ENCODE results near the gene SPDYE2.
A peak's percentile ranks its signal among the peaks of the same experiment; 100 is the strongest.
"Not testable (repeated sequence)": the region's sequence is repeated elsewhere in the genome, so short reads cannot be mapped to it uniquely, and the experiment has no call there.

SPDYE2 gene

DNA sequence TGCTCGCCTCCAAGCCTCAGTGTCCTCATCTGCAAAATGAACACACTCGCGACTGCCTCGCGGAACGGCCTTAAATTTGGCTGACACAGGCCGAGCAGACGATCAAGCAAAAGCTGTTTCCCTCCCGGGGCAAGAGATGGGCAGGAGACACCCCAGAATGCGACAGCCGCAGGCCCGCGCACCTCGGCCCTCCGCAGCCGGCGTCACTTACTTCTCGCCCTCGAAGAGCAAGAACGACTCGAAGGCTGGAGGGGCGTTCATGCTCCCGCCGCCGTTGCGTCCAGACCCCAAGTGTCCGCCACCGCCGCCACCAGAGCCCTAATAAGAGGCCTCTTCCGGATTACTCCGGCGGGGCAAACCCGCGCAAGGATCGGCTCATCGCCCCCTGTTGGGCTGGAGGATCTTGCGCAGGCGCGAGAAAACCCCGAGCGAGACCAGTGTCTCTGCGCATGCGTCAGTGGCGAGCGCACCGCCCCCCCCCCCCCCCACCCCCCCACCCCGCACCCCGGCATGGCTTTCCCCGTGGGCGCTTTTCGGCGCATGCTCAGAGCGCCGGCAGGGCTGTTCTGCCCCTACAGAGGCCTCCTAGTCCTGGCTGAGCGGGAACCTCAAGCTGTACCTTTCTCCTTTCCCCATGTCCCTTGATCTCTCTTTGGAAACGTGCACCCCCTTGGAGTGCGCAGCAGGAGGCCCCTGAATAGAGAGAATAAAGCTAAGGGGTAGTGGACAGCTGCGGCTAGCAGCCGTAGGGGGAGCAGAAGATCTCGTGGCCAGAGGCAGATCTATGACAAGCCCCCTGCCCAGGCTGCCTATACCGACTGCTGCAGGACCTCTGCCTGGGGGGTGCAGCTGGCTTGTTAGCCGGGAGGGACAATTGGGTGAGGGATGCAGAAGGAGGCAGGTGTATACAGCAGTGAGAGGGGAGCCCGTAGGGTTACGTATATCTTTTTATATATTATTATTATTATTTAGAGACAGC is 21.5 kb downstream of the SPDYE2 start, which contains the start of gene POLR2J3:
Gene POLR2J3, minus strand, starts transcription at position 323 of the 979 bp plus-strand sequence. Its CDS starts 62 bp downstream, at position 261.
- DNase-seq: peak; percentile 100
- H3K27ac Mint-ChIP-seq: peak within 1 kb of the TSS; percentile 77
- H3K27me3 Mint-ChIP-seq; H3K36me3 Mint-ChIP-seq (ENCODE audit: low read depth); H3K4me1 Mint-ChIP-seq; H3K9me3 Mint-ChIP-seq: not testable (repeated sequence)
- ATAC-seq: peak; percentile 96
- peak within 1 kb of the TSS; percentile 83 for H3K4me3 Mint-ChIP-seq

DNA sequence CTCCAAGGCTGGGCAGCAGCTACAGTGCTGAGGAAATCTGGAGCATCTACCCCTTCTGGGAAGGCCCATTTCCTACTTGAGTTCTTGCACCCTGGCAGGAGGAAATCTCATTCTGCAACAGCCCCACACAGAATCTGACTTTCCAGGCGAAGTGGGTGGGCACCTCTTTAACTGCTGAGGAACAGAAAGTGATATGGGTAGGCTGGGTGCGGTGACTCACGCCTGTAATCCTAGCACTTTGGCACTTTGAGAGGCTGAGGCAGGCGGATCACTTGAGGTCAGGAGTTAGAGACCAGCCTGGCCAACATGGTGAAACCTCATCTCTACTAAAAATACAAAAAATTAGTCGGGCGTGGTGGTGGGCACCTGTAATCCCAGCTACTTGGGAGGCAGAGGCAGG is 23.6 kb downstream of the SPDYE2 start:
- not testable (repeated sequence) for H3K27me3 Mint-ChIP-seq; H3K9me3 Mint-ChIP-seq; ATAC-seq; DNase-seq; H3K27ac Mint-ChIP-seq; H3K4me1 Mint-ChIP-seq; H3K4me3 Mint-ChIP-seq; H3K36me3 Mint-ChIP-seq (ENCODE audit: low read depth)

DNA sequence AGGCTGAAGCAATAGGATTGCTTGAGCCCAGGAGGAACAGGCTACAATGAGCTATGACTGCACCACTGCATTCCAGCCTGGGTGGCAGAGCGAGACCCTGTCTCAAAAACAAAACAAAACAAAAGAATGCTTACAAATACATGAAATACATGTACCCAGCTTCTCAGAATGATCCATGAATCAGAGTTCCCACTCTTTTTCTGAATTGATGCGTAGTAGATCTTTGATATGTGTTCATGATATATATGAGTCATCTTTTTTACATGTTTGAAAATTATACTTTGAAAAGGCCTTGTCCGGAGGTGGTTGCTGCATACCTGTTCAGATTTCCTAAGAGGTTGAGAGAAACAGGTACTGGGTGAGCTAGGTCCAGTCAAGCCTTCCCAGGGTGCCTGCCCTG is 25.3 kb downstream of the SPDYE2 start:
- not testable (repeated sequence) for H3K27ac Mint-ChIP-seq; DNase-seq; H3K4me3 Mint-ChIP-seq; H3K27me3 Mint-ChIP-seq; H3K36me3 Mint-ChIP-seq (ENCODE audit: low read depth); H3K9me3 Mint-ChIP-seq; H3K4me1 Mint-ChIP-seq; ATAC-seq

DNA sequence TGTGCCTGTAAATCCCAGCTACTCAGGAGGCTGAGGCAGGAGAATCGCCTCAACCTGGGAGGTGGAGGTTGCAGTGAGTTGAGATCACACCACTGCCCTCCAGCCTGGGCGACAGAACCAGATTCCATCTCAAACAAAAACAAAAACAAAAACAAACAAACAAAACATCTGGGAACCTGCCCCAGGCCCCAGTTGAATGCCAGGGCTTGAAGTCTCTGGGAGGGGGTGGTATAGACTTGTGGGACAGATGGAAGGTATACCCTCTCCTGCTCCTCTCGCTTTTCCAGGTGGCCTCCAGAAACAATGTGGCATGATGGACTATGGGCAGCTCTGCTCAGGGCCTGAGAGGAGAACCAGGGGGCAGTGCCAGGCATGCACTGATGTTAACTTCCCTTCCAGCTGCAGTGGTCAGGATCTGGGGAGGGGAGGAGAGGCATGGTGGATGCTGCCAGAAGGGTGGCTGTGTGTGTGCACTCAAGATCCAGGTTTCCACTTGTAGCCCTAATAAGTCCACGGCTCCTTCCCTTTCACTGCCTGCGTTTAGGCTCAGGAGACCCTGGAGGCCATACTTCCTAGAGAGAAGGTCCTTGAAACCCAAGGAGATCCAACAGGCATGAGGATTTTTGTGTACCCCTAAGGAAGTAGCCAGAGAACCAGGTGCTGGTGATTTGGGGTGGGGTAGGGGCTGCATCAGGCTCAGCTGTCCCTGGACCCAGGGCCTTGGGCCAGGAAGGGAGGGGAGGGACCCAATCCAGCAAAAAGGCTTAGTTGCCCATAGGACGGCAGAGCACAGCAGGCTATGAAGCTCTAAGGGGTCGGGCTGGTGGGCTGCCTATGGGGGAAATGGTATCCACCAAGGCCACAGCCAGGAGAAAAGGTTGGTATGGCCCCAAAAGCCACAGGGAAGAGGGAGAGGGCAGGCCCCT is 26.6 kb downstream of the SPDYE2 start:
- not testable (repeated sequence) for H3K27ac Mint-ChIP-seq, H3K4me1 Mint-ChIP-seq

DNA sequence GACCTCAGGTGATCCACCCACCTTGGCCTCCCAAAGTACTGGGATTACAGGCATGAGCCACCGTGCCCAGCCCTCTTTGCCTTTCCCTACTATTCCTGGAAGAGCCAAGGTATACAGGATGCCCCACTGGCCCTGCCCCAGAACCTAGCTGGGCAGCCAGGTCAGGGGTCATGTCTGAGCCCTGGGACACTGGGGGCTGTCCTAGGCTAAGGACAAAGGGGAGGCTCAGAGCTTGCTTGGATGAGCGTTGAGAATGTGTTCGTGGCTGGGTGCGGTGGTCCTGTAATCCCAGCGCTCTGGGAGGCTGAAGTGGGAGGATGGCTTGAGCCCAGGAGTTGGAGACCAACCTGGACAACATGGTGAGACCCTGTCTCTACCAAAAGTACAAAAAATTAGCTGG is 27.5 kb downstream of the SPDYE2 start:
- H3K27me3 Mint-ChIP-seq; DNase-seq; ATAC-seq; H3K4me3 Mint-ChIP-seq; H3K36me3 Mint-ChIP-seq (ENCODE audit: low read depth); H3K9me3 Mint-ChIP-seq; H3K27ac Mint-ChIP-seq; H3K4me1 Mint-ChIP-seq: not testable (repeated sequence)

More for the DNA sequence above, 26.6 kb downstream of the SPDYE2 start:
- H3K27me3 Mint-ChIP-seq; H3K36me3 Mint-ChIP-seq (ENCODE audit: low read depth); ATAC-seq; H3K4me3 Mint-ChIP-seq; H3K9me3 Mint-ChIP-seq; DNase-seq: not testable (repeated sequence)

DNA sequence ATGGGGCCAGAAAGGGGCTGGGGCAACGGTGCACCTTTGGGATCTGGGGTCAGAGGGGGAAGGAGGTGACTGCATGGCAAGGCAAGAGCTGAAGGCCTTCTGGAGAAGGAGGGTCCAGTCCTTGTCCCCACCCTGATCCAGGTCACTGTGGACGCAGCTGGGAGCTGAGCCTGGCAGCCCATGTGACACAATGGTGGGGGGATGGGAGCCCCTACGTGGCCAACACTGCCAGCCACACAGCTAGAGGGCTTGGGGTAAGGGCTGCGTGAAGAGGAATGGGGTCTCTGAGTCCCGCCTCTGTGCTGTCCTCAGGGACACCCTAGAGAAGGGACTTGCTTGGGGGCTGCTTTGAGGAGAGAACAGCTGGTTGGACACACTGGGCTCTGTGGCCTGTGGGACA is 30.7 kb downstream of the SPDYE2 start:
- ATAC-seq; H3K4me3 Mint-ChIP-seq; H3K9me3 Mint-ChIP-seq; H3K27ac Mint-ChIP-seq; H3K27me3 Mint-ChIP-seq; H3K4me1 Mint-ChIP-seq; H3K36me3 Mint-ChIP-seq (ENCODE audit: low read depth); DNase-seq: not testable (repeated sequence)

DNA sequence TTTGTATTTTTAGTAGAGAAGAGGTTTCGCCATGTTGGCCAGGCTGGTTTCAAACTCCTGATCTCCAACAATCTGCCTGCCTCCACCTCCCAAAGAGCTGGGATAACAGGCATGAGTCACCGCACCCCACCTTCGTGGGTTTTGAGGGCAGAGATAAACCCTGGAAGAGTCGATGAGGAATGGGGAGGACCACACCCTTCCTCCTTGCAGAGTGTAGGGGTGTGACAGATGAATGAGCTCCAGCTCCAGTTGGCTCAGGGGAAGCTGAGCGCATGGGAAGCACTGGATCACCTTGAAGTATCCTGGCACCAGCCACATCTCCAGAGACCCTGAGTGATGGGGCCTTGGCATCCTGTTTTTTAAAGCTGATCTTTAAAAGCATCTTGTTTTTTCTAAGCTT is 32.5 kb downstream of the SPDYE2 start:
- H3K4me3 Mint-ChIP-seq; H3K36me3 Mint-ChIP-seq (ENCODE audit: low read depth); DNase-seq; H3K4me1 Mint-ChIP-seq; H3K27ac Mint-ChIP-seq; ATAC-seq; H3K9me3 Mint-ChIP-seq; H3K27me3 Mint-ChIP-seq: not testable (repeated sequence)

DNA sequence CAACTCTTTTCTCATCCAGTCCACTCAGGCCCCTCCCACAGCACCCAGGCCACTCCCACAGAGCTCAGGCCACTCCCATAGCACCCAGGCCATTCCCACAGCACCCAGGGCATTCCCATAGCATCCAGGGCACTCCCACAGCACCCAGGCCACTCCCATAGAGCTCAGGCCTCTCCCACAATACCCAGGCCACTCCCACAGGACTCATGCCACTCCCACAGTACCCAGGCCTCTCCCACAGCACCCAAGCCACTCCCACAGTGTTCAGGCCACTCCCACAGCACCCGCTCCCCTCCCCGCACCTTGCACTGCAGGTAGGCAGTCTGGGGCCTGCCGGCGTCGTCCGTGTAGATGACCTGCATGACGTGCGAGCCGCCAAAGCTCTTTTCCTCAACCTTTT is 38.8 kb downstream of the SPDYE2 start:
- H3K27ac Mint-ChIP-seq; H3K4me1 Mint-ChIP-seq; DNase-seq; H3K9me3 Mint-ChIP-seq; H3K27me3 Mint-ChIP-seq; H3K4me3 Mint-ChIP-seq; H3K36me3 Mint-ChIP-seq (ENCODE audit: low read depth): not testable (repeated sequence)
- ATAC-seq: peak; percentile 56

DNA sequence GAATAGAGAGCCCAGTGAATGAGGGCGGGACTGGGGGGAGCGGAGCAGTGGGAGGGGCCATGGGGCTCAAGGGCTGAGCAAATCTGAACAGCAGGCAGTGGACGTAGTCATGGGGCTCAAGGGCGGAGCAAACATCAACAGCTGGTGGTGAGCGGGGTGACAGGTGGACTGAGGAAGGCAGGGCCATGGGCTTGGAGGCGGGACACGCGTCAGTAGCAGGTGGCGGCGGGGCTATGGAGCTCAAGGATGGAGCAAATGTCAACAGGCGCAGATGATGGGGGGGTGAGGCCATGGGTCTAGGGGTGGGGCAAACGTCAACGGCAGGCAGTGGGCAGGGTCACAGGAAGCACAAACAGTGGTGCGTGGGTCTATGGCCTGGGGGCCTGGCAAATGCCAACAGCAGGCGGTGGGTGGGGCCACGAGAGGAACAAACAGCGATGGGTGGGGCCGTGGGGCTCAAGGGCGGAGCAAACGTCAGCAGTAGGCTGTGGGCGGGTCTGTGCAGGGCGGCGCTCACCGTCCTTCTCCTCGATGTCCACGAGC is 41.5 kb downstream of the SPDYE2 start:
- not testable (repeated sequence) for H3K4me1 Mint-ChIP-seq; H3K27me3 Mint-ChIP-seq; H3K27ac Mint-ChIP-seq; H3K9me3 Mint-ChIP-seq; H3K4me3 Mint-ChIP-seq; H3K36me3 Mint-ChIP-seq (ENCODE audit: low read depth)
- peak; percentile 29 for DNase-seq
- ATAC-seq: peak; percentile 70

DNA sequence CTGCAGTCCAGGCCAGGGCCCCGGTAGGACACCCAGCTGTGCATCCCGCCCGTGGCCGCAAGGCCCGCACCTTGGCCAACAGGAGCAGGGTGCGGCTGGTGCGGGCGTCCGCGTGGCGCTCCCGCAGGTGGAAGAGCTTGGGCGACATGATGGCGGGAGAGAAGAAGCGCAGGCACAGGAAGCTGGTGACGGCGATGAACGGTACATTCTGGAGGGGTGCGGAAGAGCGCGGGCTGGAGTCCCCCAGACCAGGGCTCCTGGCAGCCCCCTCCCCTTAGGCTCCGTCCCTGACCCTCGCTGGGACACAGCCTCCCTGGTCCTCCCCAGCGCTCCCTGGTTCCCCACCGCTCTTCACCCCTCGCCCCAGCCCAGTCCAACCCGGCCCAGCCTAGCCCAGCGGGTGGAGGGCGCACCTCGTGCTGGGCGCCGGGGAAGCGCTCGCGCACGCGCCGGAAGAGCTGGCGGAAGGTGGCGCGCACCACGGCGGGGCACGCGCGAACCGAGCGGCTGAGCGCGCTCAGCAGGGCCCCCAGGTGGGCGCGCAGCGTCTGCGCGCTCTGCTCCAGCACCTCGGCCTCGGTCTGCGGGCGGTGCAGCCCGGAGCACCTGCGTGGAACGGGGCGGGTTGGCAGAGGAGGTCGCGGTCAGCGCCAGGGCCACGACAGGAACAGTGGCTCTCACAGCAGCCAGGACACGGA is 42.8 kb downstream of the SPDYE2 start:
- H3K9me3 Mint-ChIP-seq; H3K36me3 Mint-ChIP-seq (ENCODE audit: low read depth); H3K27me3 Mint-ChIP-seq; H3K4me1 Mint-ChIP-seq; H3K27ac Mint-ChIP-seq; DNase-seq; H3K4me3 Mint-ChIP-seq: not testable (repeated sequence)
- ATAC-seq: peak; percentile 59

DNA sequence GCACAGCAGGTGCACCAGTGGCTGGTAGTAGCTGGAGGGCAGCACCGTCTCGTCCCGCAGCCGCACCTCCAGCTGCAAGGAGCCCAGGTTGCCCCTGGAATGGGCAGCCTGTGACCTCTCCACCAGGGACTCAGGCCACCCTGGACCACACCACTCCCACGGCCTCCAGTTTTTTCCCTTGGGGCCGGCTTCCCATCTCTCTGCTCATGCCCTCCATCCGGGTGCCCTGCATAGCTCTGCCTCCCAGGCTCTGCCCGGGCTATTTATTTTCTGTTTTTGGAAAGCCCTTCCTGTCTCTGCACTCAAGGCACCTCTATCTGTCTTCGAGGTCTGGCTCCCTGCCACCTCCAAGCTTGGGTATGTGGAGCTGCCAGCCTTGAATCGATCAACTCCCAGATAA is 45.0 kb downstream of the SPDYE2 start:
- H3K4me1 Mint-ChIP-seq; H3K4me3 Mint-ChIP-seq; H3K9me3 Mint-ChIP-seq; H3K27me3 Mint-ChIP-seq; H3K36me3 Mint-ChIP-seq (ENCODE audit: low read depth); DNase-seq; H3K27ac Mint-ChIP-seq; ATAC-seq: not testable (repeated sequence)

DNA sequence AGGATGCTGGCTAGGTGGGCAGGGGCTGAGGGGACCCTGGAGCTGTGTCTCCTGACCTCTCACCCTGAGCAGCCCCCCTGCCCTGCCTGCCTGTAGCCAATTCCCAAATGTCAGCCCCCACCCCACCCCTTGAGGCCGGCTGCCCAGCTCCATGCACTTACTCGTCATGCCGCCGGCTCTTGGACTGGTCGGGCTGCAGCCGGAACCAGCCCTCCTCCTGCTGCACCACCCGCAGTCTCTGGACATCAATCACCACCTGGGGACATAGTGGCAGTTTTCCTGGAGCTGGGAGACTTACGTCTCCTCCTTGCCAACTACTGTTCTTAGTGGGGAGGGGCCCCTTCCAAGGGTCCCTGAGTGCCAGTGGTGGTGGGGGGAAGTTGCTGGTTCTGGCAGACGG is 48.7 kb downstream of the SPDYE2 start:
- not testable (repeated sequence) for H3K27me3 Mint-ChIP-seq; H3K9me3 Mint-ChIP-seq; H3K4me3 Mint-ChIP-seq; H3K4me1 Mint-ChIP-seq; ATAC-seq; DNase-seq; H3K27ac Mint-ChIP-seq; H3K36me3 Mint-ChIP-seq (ENCODE audit: low read depth)

DNA sequence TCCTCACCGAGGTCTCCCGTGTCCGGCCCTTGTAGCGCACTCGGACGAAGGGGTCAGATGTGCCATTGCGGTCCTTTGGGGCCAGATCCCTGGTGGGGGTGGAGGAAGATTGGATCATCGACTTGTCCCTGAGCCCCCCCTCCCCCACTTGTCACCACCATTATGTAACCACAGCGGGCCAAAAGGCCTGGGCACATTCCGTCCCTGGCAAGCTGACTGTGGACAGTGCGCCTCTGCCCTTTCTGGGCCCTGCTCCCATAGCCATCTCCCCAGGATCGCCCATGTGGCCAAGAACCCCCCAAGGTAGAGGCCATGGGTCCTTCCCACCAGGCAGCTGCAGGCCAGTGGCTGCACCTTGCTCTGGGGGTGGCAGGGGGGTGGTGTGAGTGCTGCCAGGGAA is 51.3 kb downstream of the SPDYE2 start:
- not testable (repeated sequence) for H3K9me3 Mint-ChIP-seq

More for the DNA sequence above, 51.3 kb downstream of the SPDYE2 start:
- not testable (repeated sequence) for H3K4me1 Mint-ChIP-seq; H3K36me3 Mint-ChIP-seq (ENCODE audit: low read depth); H3K4me3 Mint-ChIP-seq; H3K27ac Mint-ChIP-seq; DNase-seq; ATAC-seq; H3K27me3 Mint-ChIP-seq

Measured in activated naive CD8-positive, alpha-beta T cell treated with anti-CD3 and anti-CD28 coated beads, Interleukin-2, amount 50 U/mL, for 24 hours (primary cell).